HEK293T (cell line): ENCODE measurements around the gene NOSTRIN.

Experiments used
- CTCF ChIA-PET: fragments of 350-600 bp; formaldehyde crosslinking; extraction: SDS; loops from one replicate; lab custom pipeline; 2021; ENCODE audit warnings: antibody characterized with exemption, inconsistent platforms; lab: Yijun Ruan, JAX
- POLR2A ChIA-PET: fragments of 350-600 bp; formaldehyde crosslinking; extraction: SDS; loops from one replicate; lab custom pipeline; 2020; ENCODE audit warnings: antibody characterized with exemption, inconsistent platforms; lab: Yijun Ruan, JAX
- DNase-seq: peaks from one replicate; pipeline ENCODE4 v3.0.0; 2012; ENCODE audit warnings: mixed read lengths; ENCODE audit errors: extremely low spot score
- ARNT ChIP-seq: fragments of 450-650 bp; IDR thresholded peaks from 2 replicates; pipeline ENCODE4 v1.6.1; 2017; ENCODE audit warnings: mild to moderate bottlenecking
- BHLHE40 ChIP-seq: fragments of 450-650 bp; IDR thresholded peaks from 2 replicates; pipeline ENCODE4 v1.6.1; 2016; ENCODE audit warnings: mild to moderate bottlenecking, moderate library complexity, borderline replicate concordance
- CTBP1 ChIP-seq: fragments of 450-650 bp; IDR thresholded peaks from 2 replicates; pipeline ENCODE4 v1.6.1; 2016; ENCODE audit warnings: borderline replicate concordance
- ELF4 ChIP-seq: fragments of 450-650 bp; IDR thresholded peaks from 2 replicates; pipeline ENCODE4 v1.6.1; 2017; ENCODE audit warnings: antibody characterized with exemption
- FOXA1 ChIP-seq: fragments of 450-650 bp; IDR thresholded peaks from 2 replicates; pipeline ENCODE4 v1.6.1; 2016; ENCODE audit warnings: mild to moderate bottlenecking
- FOXK2 ChIP-seq: fragments of 450-650 bp; IDR thresholded peaks from 2 replicates; pipeline ENCODE4 v1.6.1; 2016; ENCODE audit warnings: mild to moderate bottlenecking
- FOXM1 ChIP-seq: fragments of 450-650 bp; IDR thresholded peaks from 2 replicates; pipeline ENCODE4 v1.6.1; 2017; ENCODE audit warnings: mild to moderate bottlenecking, borderline replicate concordance
- HDGF ChIP-seq: fragments of 450-650 bp; IDR thresholded peaks from 2 replicates; pipeline ENCODE4 v1.6.1; 2017; ENCODE audit warnings: antibody characterized with exemption, borderline replicate concordance
- L3MBTL2 ChIP-seq: fragments of 450-650 bp; conservative IDR thresholded peaks from 2 replicates; pipeline ENCODE4 v1.6.1; 2016; ENCODE audit warnings: mild to moderate bottlenecking
- LEF1 ChIP-seq: fragments of 450-650 bp; IDR thresholded peaks from 2 replicates; pipeline ENCODE4 v1.6.1; 2017; ENCODE audit warnings: mild to moderate bottlenecking, borderline replicate concordance
- NFRKB ChIP-seq: fragments of 450-650 bp; IDR thresholded peaks from 2 replicates; pipeline ENCODE4 v1.6.1; 2016; ENCODE audit warnings: mild to moderate bottlenecking, moderate library complexity
- PKNOX1 ChIP-seq: fragments of 450-650 bp; IDR thresholded peaks from 2 replicates; pipeline ENCODE4 v1.6.1; 2016
- SP1 ChIP-seq: fragments of 450-650 bp; IDR thresholded peaks from 2 replicates; pipeline ENCODE4 v1.6.1; 2017
- SUZ12 ChIP-seq: fragments of 450-650 bp; IDR thresholded peaks from 2 replicates; pipeline ENCODE4 v1.6.1; 2016; ENCODE audit warnings: mild to moderate bottlenecking
- TARDBP ChIP-seq: fragments of 450-650 bp; IDR thresholded peaks from 2 replicates; pipeline ENCODE4 v1.6.1; 2016
- ZNF384 ChIP-seq: fragments of 450-650 bp; IDR thresholded peaks from 2 replicates; pipeline ENCODE4 v1.6.1; 2016

The NOSTRIN gene

GRCh38 chr2:168910330-168910729 is 107.9 kb downstream of the NOSTRIN start:
- ChIA-PET POLR2A (no interaction called here), CTCF (interaction anchor here (0.6 kb wide), 1 partner anchor 122 kb away, joined by 4 read pairs; no protein-coding TSS in a partner anchor)
- TF ChIP-seq L3MBTL2 (no peak), TARDBP (no peak), PKNOX1 (peak; percentile 83), ARNT (no peak), CTBP1 (peak; percentile 34; the same call in 1 of the 2 replicates)

GRCh38 chr2:168912466-168912865 is 110.0 kb downstream of the NOSTRIN start:
- TF ChIP-seq PKNOX1 (no peak), BHLHE40 (no peak), TARDBP (no peak), SUZ12 (no peak), HDGF (no peak)
- ChIA-PET CTCF (no interaction called here), POLR2A (no interaction called here)
- no peak for DNase-seq

More at GRCh38 chr2:168910330-168910729, 107.9 kb downstream of the NOSTRIN start:
- DNase-seq: peak; percentile 16

- POLR2A ChIA-PET: no interaction called here
- TF ChIP-seq PKNOX1 (no peak), FOXA1 (no peak), HDGF (no peak), SP1 (no peak), ARNT (no peak), LEF1 (no peak), TARDBP (no peak), L3MBTL2 (no peak), CTBP1 (no peak), ZNF384 (no peak), SUZ12 (no peak), FOXM1 (no peak), FOXK2 (no peak), BHLHE40 (no peak), ELF4 (no peak), NFRKB (no peak)
- CTCF ChIA-PET: no interaction called here
These were observed 110.5 kb downstream of the NOSTRIN start for GRCh38 chr2:168912901-168913369.

GRCh38 chr2:168913495-168913894 is 111.1 kb downstream of the NOSTRIN start:
- ChIA-PET CTCF (no interaction called here), POLR2A (no interaction called here)
- TF ChIP-seq BHLHE40 (no peak), PKNOX1 (no peak), ZNF384 (no peak), ELF4 (no peak), FOXK2 (no peak), CTBP1 (no peak), SP1 (no peak), L3MBTL2 (no peak), FOXA1 (no peak), FOXM1 (no peak), HDGF (no peak), ARNT (no peak), NFRKB (no peak), TARDBP (no peak), SUZ12 (no peak), LEF1 (no peak)
- DNase-seq: no peak

More at GRCh38 chr2:168912901-168913369, 110.5 kb downstream of the NOSTRIN start:
- DNase-seq: no peak
